Activated CD8-positive, alpha-beta T cell treated with anti-CD3 and anti-CD28 coated beads, Interleukin-2, amount 10 ng/mL, durations not matched to agents 7 days and 5 days (primary cell): ENCODE measurements around the gene RASA4. TPM values are rescaled to one million over a fixed set of nuclear protein-coding genes. Genes with fewer than 3 reads are reported as not detected.
"Not testable (repeated sequence)": the region's sequence is repeated elsewhere in the genome, so short reads cannot be mapped to it uniquely, and the experiment has no call there.

ENCODE experiments used
- ATAC-seq: fragments of 150-1000 bp; cut with Tn5 transposase; one replicate; pipeline ENCODE4 v1.10.0; 2021; ENCODE audit warnings: moderate library complexity
- CTCF ChIA-PET: fragments of 350-600 bp; sonication (Branson Sonifier 250); formaldehyde crosslinking; loops from one replicate; lab custom pipeline; 2021; ENCODE audit warnings: antibody characterized with exemption; lab: Charles Lee
- POLR2A ChIA-PET: fragments of 350-600 bp; sonication (Branson Sonifier 250); formaldehyde crosslinking; loops from one replicate; lab custom pipeline; 2021; ENCODE audit warnings: antibody characterized with exemption; lab: Charles Lee
- DNase-seq: peaks from one replicate; pipeline ENCODE4 v3.0.0-alpha.2; 2020
- H3K27ac Mint-ChIP-seq: one replicate; pipeline ENCODE4 v1.8.0; 2021; ENCODE audit warnings: mild to moderate bottlenecking, mixed read lengths
- H3K27me3 Mint-ChIP-seq: one replicate; pipeline ENCODE4 v1.8.0; 2021; ENCODE audit warnings: low read depth, mixed read lengths
- H3K36me3 Mint-ChIP-seq: one replicate; pipeline ENCODE4 v1.8.0; 2021; ENCODE audit warnings: low read depth, mixed read lengths
- H3K4me1 Mint-ChIP-seq: one replicate; pipeline ENCODE4 v1.8.0; 2021; ENCODE audit warnings: low read depth, mixed read lengths
- H3K4me3 Mint-ChIP-seq: one replicate; pipeline ENCODE4 v1.8.0; 2021; ENCODE audit warnings: mild to moderate bottlenecking, mixed read lengths
- H3K9me3 Mint-ChIP-seq: one replicate; pipeline ENCODE4 v1.8.0; 2022; ENCODE audit warnings: mixed read lengths; ENCODE audit not compliant: insufficient read depth
- total RNA-seq, 2 experiments: library from RNA; stranded (reverse); gene quantifications; one replicate each; pipeline ENCODE4 v1.2.3, GENCODE V29; 2021

RASA4 gene
- total RNA-seq, 2 experiments from 2014 or later, result 59.0 to 61.8 TPM

DNA sequence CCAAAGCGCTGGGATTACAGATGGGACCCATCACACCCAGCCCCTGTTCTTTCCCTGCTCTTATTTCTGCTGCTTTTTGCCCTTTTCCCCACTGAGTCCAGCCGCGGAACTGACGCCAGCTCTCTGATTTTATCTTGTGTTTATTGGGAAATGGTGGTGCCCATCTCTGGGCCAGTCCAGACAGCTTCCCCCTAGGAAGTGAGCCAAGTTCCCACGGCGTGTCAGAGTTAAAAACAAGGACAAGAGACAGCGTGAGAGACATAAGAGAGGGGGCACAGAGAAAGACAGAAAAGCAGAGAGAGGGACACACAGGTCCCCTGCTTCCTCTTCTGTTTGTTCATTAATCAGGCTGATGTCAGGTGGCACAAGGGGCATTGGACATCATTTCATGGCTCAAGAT, 85.0 kb downstream of the RASA4 start:
- DNase-seq, H3K27me3 Mint-ChIP-seq, H3K27ac Mint-ChIP-seq, H3K9me3 Mint-ChIP-seq, H3K4me1 Mint-ChIP-seq, CTCF ChIA-PET, ATAC-seq, H3K4me3 Mint-ChIP-seq, POLR2A ChIA-PET, H3K36me3 Mint-ChIP-seq: not testable (repeated sequence)

DNA sequence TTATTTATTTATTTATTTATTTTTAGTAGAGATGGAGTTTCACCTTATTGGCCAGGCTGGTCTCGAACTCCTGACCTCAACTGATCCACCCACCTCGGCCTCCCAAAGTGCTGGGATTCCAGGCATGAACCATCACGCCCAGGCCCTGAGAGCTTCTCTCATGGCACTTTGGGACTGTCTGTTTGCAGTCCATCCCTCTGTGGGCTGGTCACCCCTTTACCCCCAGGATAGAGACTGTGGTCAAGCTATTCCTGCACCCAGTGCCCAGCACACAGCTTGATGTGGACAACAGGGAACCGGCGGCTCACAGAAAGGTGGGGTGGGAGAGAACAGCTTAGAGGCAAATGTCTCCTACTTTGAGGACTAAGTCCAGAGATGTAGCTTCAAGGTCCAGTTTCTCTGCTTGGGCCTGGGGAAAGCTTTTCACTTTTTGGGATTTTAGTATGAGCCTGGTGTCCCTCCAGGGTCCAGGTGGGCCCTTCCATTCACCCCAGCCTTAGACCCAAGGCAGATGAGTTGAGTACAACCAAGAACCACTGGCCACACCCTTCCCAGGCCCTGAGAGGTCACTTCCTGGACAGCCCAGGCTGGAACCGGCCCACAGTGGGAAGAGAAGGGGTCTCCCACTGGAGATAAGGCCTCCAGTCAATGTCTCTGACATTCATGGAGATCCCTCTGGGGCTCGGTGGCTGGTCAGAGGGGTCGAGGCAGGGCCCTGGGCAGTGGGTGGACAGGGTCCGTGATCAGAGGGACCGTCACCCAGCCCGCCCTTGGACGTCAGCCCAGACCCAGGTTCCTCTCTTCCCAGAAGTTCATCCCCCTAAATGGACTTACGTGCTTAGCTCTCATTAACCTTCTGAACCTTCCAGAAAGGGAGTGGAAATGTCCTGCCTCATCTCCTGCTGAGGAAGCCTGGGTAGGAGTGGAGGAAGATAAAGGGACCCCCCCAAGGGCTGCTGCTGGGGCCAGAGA, 88.4 kb downstream of the RASA4 start:
- H3K36me3 Mint-ChIP-seq, H3K9me3 Mint-ChIP-seq, CTCF ChIA-PET, H3K4me3 Mint-ChIP-seq, DNase-seq, H3K27ac Mint-ChIP-seq, H3K4me1 Mint-ChIP-seq, ATAC-seq, POLR2A ChIA-PET, H3K27me3 Mint-ChIP-seq: not testable (repeated sequence)

DNA sequence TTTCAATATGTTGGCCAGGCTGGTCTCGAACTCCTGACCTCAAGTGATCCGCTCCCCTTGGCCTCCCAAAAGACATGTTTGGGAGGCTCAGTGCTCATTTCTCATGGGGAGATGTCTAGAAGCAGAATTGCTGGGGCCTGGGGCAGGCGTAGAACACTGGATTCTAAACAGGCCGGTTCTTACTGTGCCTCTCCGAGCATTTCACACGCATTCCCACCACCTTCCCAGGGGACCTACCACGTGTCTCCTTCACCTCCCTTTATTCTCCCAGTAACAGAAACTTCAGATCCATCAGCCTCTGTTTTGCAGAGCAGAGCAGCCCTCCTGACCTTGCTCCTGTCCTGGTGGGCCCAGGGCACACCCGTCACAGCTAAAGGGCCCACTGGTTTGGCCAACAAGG, 89.4 kb downstream of the RASA4 start:
- H3K9me3 Mint-ChIP-seq, POLR2A ChIA-PET, H3K36me3 Mint-ChIP-seq, ATAC-seq, DNase-seq, CTCF ChIA-PET, H3K27me3 Mint-ChIP-seq, H3K27ac Mint-ChIP-seq, H3K4me3 Mint-ChIP-seq, H3K4me1 Mint-ChIP-seq: not testable (repeated sequence)

DNA sequence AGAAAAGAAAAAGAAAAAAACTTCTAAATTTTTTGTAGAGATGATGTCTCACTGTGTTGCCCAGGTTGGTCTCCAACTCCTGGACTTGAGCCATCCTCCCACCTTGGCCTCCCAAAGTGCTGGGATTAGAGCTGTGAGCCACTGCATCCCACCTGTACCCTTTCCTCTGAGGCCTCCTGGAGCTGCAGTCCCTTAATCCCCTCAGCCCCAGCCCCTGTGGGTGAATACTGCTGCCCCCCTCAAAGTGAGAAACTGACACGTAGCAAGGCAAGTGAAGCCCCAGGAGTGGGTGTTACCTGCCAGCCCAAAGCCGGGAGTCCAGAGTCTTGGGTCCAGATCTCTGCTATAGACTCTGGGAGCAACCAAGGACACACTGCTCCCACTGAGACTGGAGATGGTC, 91.8 kb downstream of the RASA4 start:
- H3K27ac Mint-ChIP-seq, CTCF ChIA-PET, H3K27me3 Mint-ChIP-seq, H3K36me3 Mint-ChIP-seq, H3K4me3 Mint-ChIP-seq, DNase-seq, H3K9me3 Mint-ChIP-seq, POLR2A ChIA-PET, H3K4me1 Mint-ChIP-seq: not testable (repeated sequence)
- ATAC-seq, result peak; percentile 10

Other genes with a start within 250 kb of the RASA4 start
- 10 to 100 TPM; 26.8 to 28.1 TPM for gene PRKRIP1, start 220.4 kb downstream of the RASA4 start, total RNA-seq
- gene ORAI2, start 183.2 kb downstream of the RASA4 start, total RNA-seq, result 10 to 100 TPM; 72.5 to 72.8 TPM
- gene ALKBH4, start 151.9 kb downstream of the RASA4 start, total RNA-seq, result 10 to 100 TPM; 10.8 to 11.1 TPM
- gene LRWD1, start 151.8 kb downstream of the RASA4 start, total RNA-seq, result 10 to 100 TPM; 16.7 to 21.7 TPM
- 10 to 100 TPM; 55.7 to 62.0 TPM for gene POLR2J, start 137.8 kb downstream of the RASA4 start, total RNA-seq
- 10 to 100 TPM; 18.9 to 21.1 TPM for gene RASA4B, start 99.0 kb downstream of the RASA4 start, total RNA-seq
- 10 to 100 TPM; 24.1 to 27.1 TPM for gene UPK3BL2, start 73.1 kb downstream of the RASA4 start, total RNA-seq
- gene SPDYE2, start 65.5 kb downstream of the RASA4 start, total RNA-seq, result under 1 TPM in 1 of 2 experiments, not detected in 1; 0.31 TPM
- 10 to 100 TPM; 52.4 to 59.4 TPM for gene POLR2J3, start 44.2 kb downstream of the RASA4 start, total RNA-seq
- gene UPK3BL1, start 26.0 kb upstream of the RASA4 start, total RNA-seq, result 10 to 100 TPM; 31.4 to 37.2 TPM
- not detected for gene SPDYE2B, start 33.6 kb upstream of the RASA4 start, total RNA-seq
- 10 to 100 TPM; 19.4 to 20.6 TPM for gene POLR2J2, start 54.9 kb upstream of the RASA4 start, total RNA-seq
- gene FAM185A, start 132.2 kb upstream of the RASA4 start, total RNA-seq, result 10 to 100 TPM in 1 of 2 experiments, 1 to 10 TPM in 1; 9.4 to 10.5 TPM